ENCODE data around the gene LINGO1. TPM values are rescaled to one million over a fixed set of nuclear protein-coding genes. Genes with fewer than 3 reads are reported as not detected.

LINGO1 gene
- total RNA-seq, 2 donors from 2014 or later: 0.78 to 0.99 TPM

- Histone ChIP-seq H3K36me3 (replicated peaks in 1 of 2; ENCODE audit: insufficient read depth in 1 of 2, low read depth in 2 of 2) (no peaks in the 10 kb centered on the region), H3K27ac (no peak overlapping the region), H3K4me1 (peaks cover 4% of the 10 kb centered on the region), H3K9me3 (no peaks in the 10 kb centered on the region), H3K4me3 (no peak overlapping the region), H3K27me3 (no peaks in the 10 kb centered on the region)
- DNase-seq (no peak), ATAC-seq (no peak)
- intact Hi-C loops (cut with DNase I): no loop called here
- no peak for TF ChIP-seq POLR2A (IDR thresholded peaks at IDR 0.05)
- no peak for TF ChIP-seq CTCF (IDR thresholded peaks at IDR 0.05)
- 81 to 86% methylated on average over 9 to 15 of the region's 15 CpGs for WGBS, 2 donors
These were observed 35.6 kb downstream of the LINGO1 start for GRCh38 chr15:77596821-77597803.

- H3K4me3 ChIP-seq: no peak overlapping the region
- H3K27ac ChIP-seq: no peak overlapping the region
- DNase-seq (no peak), ATAC-seq (no peak)
- intact Hi-C loops (cut with DNase I): no loop called here
- no peak for TF ChIP-seq CTCF (IDR thresholded peaks at IDR 0.05)
- no peak for TF ChIP-seq POLR2A (IDR thresholded peaks at IDR 0.05)
- H3K4me1 ChIP-seq: peaks cover 14% of the 10 kb centered on the region
- no peaks in the 10 kb centered on the region for H3K27me3 ChIP-seq
- H3K36me3 ChIP-seq (replicated peaks in 1 of 2; ENCODE audit: insufficient read depth in 1 of 2, low read depth in 2 of 2): no peaks in the 10 kb centered on the region
- 90 to 93% methylated on average over 4 to 5 of the region's 5 CpGs for WGBS, 2 donors
- H3K9me3 ChIP-seq: no peaks in the 10 kb centered on the region
These were observed 37.5 kb downstream of the LINGO1 start for GRCh38 chr15:77595231-77595630.

- Histone ChIP-seq H3K9me3 (no peaks in the 10 kb centered on the region), H3K4me3 (no peak overlapping the region), H3K4me1 (peaks cover 17% of the 10 kb centered on the region), H3K27ac (no peak overlapping the region), H3K36me3 (replicated peaks in 1 of 2; ENCODE audit: insufficient read depth in 1 of 2, low read depth in 2 of 2) (no peaks in the 10 kb centered on the region), H3K27me3 (no peaks in the 10 kb centered on the region)
- TF ChIP-seq CTCF (IDR thresholded peaks at IDR 0.05) (no peak), POLR2A (IDR thresholded peaks at IDR 0.05) (no peak)
- ATAC-seq (no peak), DNase-seq (no peak)
- WGBS, 2 donors: 53 to 58% methylated on average over 3 of the region's 3 CpGs
- intact Hi-C loops (cut with DNase I): no loop called here
These were observed 40.0 kb downstream of the LINGO1 start for GRCh38 chr15:77592758-77593157.

- peak overlapping the region in 1 of 4 donors; percentile 25 for H3K27ac ChIP-seq
- ATAC-seq (no peak), DNase-seq (no peak)
- H3K9me3 ChIP-seq: no peaks in the 10 kb centered on the region
- H3K4me1 ChIP-seq: peaks cover 17% of the 10 kb centered on the region
- TF ChIP-seq POLR2A (IDR thresholded peaks at IDR 0.05) (no peak), CTCF (IDR thresholded peaks at IDR 0.05) (no peak)
- intact Hi-C loops (cut with DNase I): no loop called here
- H3K27me3 ChIP-seq: no peaks in the 10 kb centered on the region
- no peaks in the 10 kb centered on the region for H3K36me3 ChIP-seq (replicated peaks in 1 of 2; ENCODE audit: insufficient read depth in 1 of 2, low read depth in 2 of 2)
- WGBS, 2 donors: 56 to 58% methylated on average over 11 to 13 of the region's 13 CpGs
- H3K4me3 ChIP-seq: no peak overlapping the region
These were observed 40.6 kb downstream of the LINGO1 start for GRCh38 chr15:77591968-77592613.
